ENCODE results near the gene DOK7. TPM values are rescaled to one million over a fixed set of nuclear protein-coding genes. Genes with fewer than 3 reads are reported as not detected.

The DOK7 gene
- total RNA-seq, 1 donor = not detected

GRCh38 chr4:3470244-3471097, 7.4 kb downstream of the DOK7 start:
- no peak overlapping the region for H3K4me3 ChIP-seq (ENCODE audit: low read depth, low read length)
- no peak for TF ChIP-seq CTCF (IDR thresholded peaks at IDR 0.05; ENCODE audit: insufficient read depth, low read length)
- no peak for DNase-seq (ENCODE audit: low read depth)

- no peak for TF ChIP-seq CTCF (IDR thresholded peaks at IDR 0.05; ENCODE audit: insufficient read depth, low read length)
Observed at GRCh38 chr4:3471098-3471760, 8.1 kb downstream of the DOK7 start.

DNA sequence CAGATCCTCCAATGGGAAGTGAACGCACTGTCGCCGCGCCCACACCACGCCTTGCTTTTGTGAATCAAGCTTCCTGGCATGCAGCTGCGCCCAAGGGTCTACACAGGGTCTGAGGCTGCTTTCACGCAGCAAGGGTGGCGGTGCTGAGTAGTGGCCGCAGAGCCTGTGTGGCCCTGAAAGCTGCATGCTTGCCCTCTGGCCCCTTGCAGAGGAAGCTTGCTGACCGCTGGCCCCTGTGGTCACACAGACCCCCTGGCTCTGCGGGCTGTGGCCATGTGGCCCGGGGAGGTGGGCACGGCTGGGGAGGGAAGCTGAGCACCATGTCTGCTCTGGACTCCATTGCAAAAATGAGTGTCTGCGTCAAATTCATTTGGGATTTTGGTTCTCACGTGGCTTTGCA, 8.8 kb downstream of the DOK7 start:
- no peak overlapping the region for H3K4me3 ChIP-seq (ENCODE audit: low read depth, low read length)
- no peak for TF ChIP-seq CTCF (IDR thresholded peaks at IDR 0.05; ENCODE audit: insufficient read depth, low read length)
- DNase-seq (ENCODE audit: low read depth) = no peak

More at GRCh38 chr4:3471098-3471760, 8.1 kb downstream of the DOK7 start:
- H3K4me3 ChIP-seq (ENCODE audit: low read depth, low read length) = no peak overlapping the region
- DNase-seq (ENCODE audit: low read depth) = no peak

DNA sequence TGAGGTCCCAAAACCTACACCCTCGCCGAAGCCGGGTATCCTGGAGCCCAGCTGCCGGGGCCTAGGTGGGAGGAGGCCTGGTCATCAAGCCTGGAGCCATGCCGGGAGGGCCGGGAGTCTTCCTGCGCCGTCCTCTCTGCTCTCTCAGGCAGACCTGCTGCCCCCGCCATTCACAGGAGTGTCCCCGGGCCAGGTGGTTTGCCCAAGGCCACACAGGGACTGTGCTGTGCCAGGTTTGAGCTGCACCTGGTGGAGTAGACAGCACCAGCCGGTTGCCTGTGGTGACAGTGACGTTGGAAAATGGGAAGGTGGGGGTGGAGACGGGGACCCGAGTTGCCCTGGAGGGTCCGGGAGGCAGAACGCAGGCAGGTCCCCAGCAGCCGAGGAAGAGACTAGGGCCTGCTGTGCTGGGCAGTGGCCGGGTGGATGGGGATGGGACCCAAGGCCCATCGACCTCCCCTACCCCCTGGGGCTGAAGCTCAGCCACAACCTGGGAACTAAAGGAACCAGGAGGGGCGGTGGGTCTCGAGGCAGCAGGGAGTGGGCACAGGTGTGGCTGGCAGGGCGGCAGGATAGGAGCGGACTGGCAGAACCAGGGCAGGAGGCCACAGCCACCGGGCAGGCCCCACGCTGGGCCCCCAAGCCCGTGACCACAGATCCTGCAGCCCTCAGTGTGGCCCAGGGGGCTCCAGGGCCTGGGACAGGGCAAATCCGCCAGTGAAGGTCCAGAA, 9.5 kb downstream of the DOK7 start:
- H3K4me3 ChIP-seq (ENCODE audit: low read depth, low read length) = no peak overlapping the region
- no peak for DNase-seq (ENCODE audit: low read depth)
- no peak for TF ChIP-seq CTCF (IDR thresholded peaks at IDR 0.05; ENCODE audit: insufficient read depth, low read length)

DNA sequence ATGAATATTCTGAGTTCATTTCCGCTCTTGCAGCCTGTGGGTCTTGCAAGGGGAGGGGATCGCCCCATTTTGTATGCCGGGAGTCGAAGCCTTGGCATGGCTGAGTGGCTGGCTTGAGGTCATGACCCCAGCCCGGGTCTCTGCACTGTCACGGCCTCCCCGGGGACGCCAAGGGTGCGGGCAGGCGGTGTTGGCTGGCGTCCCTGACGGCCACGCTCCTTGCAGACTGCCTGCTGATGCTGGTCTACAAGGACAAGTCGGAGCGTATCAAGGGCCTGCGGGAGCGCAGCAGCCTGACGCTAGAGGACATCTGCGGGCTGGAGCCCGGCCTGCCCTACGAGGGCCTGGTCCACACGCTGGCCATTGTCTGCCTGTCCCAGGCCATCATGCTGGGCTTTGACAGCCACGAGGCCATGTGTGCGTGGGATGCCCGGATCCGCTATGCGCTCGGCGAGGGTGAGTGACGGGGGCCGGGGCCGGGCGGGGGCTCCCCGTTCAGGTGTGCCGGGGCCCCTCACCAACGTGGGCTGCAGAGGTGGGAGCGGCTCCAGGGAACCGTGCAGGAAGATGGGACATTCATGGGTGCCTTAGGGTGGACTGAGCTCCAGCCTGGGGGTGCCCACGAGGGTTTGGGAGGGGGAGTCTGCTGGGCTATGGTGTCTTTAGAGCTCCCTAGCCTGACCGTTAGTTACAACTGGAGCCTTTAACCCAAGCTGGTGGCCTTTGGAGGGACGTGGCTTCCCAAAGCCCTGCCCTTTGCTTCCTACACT, 10.3 kb downstream of the DOK7 start:
- TF ChIP-seq CTCF (IDR thresholded peaks at IDR 0.05; ENCODE audit: insufficient read depth, low read length) = no peak
- H3K4me3 ChIP-seq (ENCODE audit: low read depth, low read length) = no peak overlapping the region
- no peak for DNase-seq (ENCODE audit: low read depth)

Data from fibroblast of the aortic adventitia (primary cell).